Measurements from ENCODE around the gene PNMA1.
"Not testable (repeated sequence)": the region's sequence is repeated elsewhere in the genome, so short reads cannot be mapped to it uniquely, and the experiment has no call there.

Gene PNMA1

GRCh38 chr14:73709904-73710469 lies 4.2 kb downstream of the PNMA1 start:
- no peaks in the 10 kb centered on the region for H3K9me3 Mint-ChIP-seq
- H3K4me3 Mint-ChIP-seq, result peak overlapping the region; percentile 33
- DNase-seq (ENCODE audit: low spot score), result no peak
- H3K36me3 Mint-ChIP-seq (ENCODE audit: low read depth), result peaks cover 20% of the 10 kb centered on the region
- H3K27me3 Mint-ChIP-seq (ENCODE audit: low read depth), result no peaks in the 10 kb centered on the region
- peaks cover 27% of the 10 kb centered on the region for H3K4me1 Mint-ChIP-seq (ENCODE audit: low read depth)
- H3K27ac Mint-ChIP-seq, result peak overlapping the region; percentile 35

- H3K27ac Mint-ChIP-seq; DNase-seq (ENCODE audit: low spot score); H3K4me3 Mint-ChIP-seq; H3K9me3 Mint-ChIP-seq; H3K27me3 Mint-ChIP-seq (ENCODE audit: low read depth): not testable (repeated sequence)
- peaks cover 16% of the 10 kb centered on the region for H3K4me1 Mint-ChIP-seq (ENCODE audit: low read depth)
- peaks cover 12% of the 10 kb centered on the region for H3K36me3 Mint-ChIP-seq (ENCODE audit: low read depth)
These were observed 6.1 kb downstream of the PNMA1 start for GRCh38 chr14:73708076-73708475.

- H3K36me3 Mint-ChIP-seq (ENCODE audit: low read depth), result peaks cover 3% of the 10 kb centered on the region
- H3K4me1 Mint-ChIP-seq (ENCODE audit: low read depth), result peaks cover 25% of the 10 kb centered on the region
- H3K9me3 Mint-ChIP-seq, result no peaks in the 10 kb centered on the region
- H3K27ac Mint-ChIP-seq, result no peak overlapping the region
- no peak overlapping the region for H3K4me3 Mint-ChIP-seq
- no peak for DNase-seq (ENCODE audit: low spot score)
- H3K27me3 Mint-ChIP-seq (ENCODE audit: low read depth), result no peaks in the 10 kb centered on the region
These were observed 13.9 kb downstream of the PNMA1 start for GRCh38 chr14:73700325-73700724.

- Mint-ChIP-seq H3K4me1 (ENCODE audit: low read depth) (peaks cover 25% of the 10 kb centered on the region), H3K9me3 (no peaks in the 10 kb centered on the region), H3K4me3 (peak overlapping the region; percentile 35), H3K36me3 (ENCODE audit: low read depth) (peaks cover 3% of the 10 kb centered on the region), H3K27me3 (ENCODE audit: low read depth) (no peaks in the 10 kb centered on the region), H3K27ac (peak overlapping the region; percentile 62)
- DNase-seq (ENCODE audit: low spot score), result peak; percentile 12
These were observed 17.5 kb downstream of the PNMA1 start for GRCh38 chr14:73696466-73697400.

- H3K4me1 Mint-ChIP-seq (ENCODE audit: low read depth), result peaks cover 24% of the 10 kb centered on the region
- no peak for DNase-seq (ENCODE audit: low spot score)
- peak overlapping the region; percentile 35 for H3K4me3 Mint-ChIP-seq
- peaks cover 3% of the 10 kb centered on the region for H3K36me3 Mint-ChIP-seq (ENCODE audit: low read depth)
- H3K9me3 Mint-ChIP-seq, result no peaks in the 10 kb centered on the region
- H3K27me3 Mint-ChIP-seq (ENCODE audit: low read depth), result no peaks in the 10 kb centered on the region
- peak overlapping the region; percentile 56 for H3K27ac Mint-ChIP-seq
These were observed 18.2 kb downstream of the PNMA1 start for GRCh38 chr14:73695997-73696396.

- H3K4me1 Mint-ChIP-seq (ENCODE audit: low read depth), result peaks cover 17% of the 10 kb centered on the region
These were observed 19.1 kb downstream of the PNMA1 start for GRCh38 chr14:73695082-73695481.

GRCh38 chr14:73694083-73694482 lies 20.1 kb downstream of the PNMA1 start:
- H3K27me3 Mint-ChIP-seq (ENCODE audit: low read depth), result no peaks in the 10 kb centered on the region
- no peak overlapping the region for H3K4me3 Mint-ChIP-seq
- peaks cover 2% of the 10 kb centered on the region for H3K36me3 Mint-ChIP-seq (ENCODE audit: low read depth)
- H3K4me1 Mint-ChIP-seq (ENCODE audit: low read depth), result peaks cover 17% of the 10 kb centered on the region
- H3K9me3 Mint-ChIP-seq, result no peaks in the 10 kb centered on the region
- no peak overlapping the region for H3K27ac Mint-ChIP-seq
- no peak for DNase-seq (ENCODE audit: low spot score)

More at GRCh38 chr14:73695082-73695481, 19.1 kb downstream of the PNMA1 start:
- no peak overlapping the region for H3K4me3 Mint-ChIP-seq
- H3K27me3 Mint-ChIP-seq (ENCODE audit: low read depth), result no peaks in the 10 kb centered on the region
- no peaks in the 10 kb centered on the region for H3K9me3 Mint-ChIP-seq
- no peak overlapping the region for H3K27ac Mint-ChIP-seq
- H3K36me3 Mint-ChIP-seq (ENCODE audit: low read depth), result peaks cover 3% of the 10 kb centered on the region
- no peak for DNase-seq (ENCODE audit: low spot score)

- H3K36me3 Mint-ChIP-seq (ENCODE audit: low read depth), result no peaks in the 10 kb centered on the region
- DNase-seq (ENCODE audit: low spot score), result no peak
- H3K4me3 Mint-ChIP-seq, result no peak overlapping the region
- H3K4me1 Mint-ChIP-seq (ENCODE audit: low read depth), result no peaks in the 10 kb centered on the region
- no peaks in the 10 kb centered on the region for H3K9me3 Mint-ChIP-seq
- H3K27me3 Mint-ChIP-seq (ENCODE audit: low read depth), result no peaks in the 10 kb centered on the region
- no peak overlapping the region for H3K27ac Mint-ChIP-seq
These were observed 27.3 kb downstream of the PNMA1 start for GRCh38 chr14:73686901-73687300.

- no peak for DNase-seq (ENCODE audit: low spot score)
- H3K4me3 Mint-ChIP-seq, result no peak overlapping the region
- no peaks in the 10 kb centered on the region for H3K36me3 Mint-ChIP-seq (ENCODE audit: low read depth)
- H3K27me3 Mint-ChIP-seq (ENCODE audit: low read depth), result no peaks in the 10 kb centered on the region
- no peaks in the 10 kb centered on the region for H3K9me3 Mint-ChIP-seq
- no peak overlapping the region for H3K27ac Mint-ChIP-seq
- no peaks in the 10 kb centered on the region for H3K4me1 Mint-ChIP-seq (ENCODE audit: low read depth)
These were observed 28.9 kb downstream of the PNMA1 start for GRCh38 chr14:73685328-73685727.

- Mint-ChIP-seq H3K27me3 (ENCODE audit: low read depth) (no peaks in the 10 kb centered on the region), H3K9me3 (no peaks in the 10 kb centered on the region), H3K27ac (no peak overlapping the region), H3K4me1 (ENCODE audit: low read depth) (no peaks in the 10 kb centered on the region), H3K4me3 (no peak overlapping the region), H3K36me3 (ENCODE audit: low read depth) (no peaks in the 10 kb centered on the region)
- no peak for DNase-seq (ENCODE audit: low spot score)
These were observed 29.6 kb downstream of the PNMA1 start for GRCh38 chr14:73684627-73685026.

- DNase-seq (ENCODE audit: low spot score), result no peak
- Mint-ChIP-seq H3K27ac (no peak overlapping the region), H3K4me3 (no peak overlapping the region)
These were observed 33.4 kb downstream of the PNMA1 start for GRCh38 chr14:73680821-73681220.

GRCh38 chr14:73678698-73679097 lies 35.5 kb downstream of the PNMA1 start:
- no peaks in the 10 kb centered on the region for H3K4me1 Mint-ChIP-seq (ENCODE audit: low read depth)
- H3K9me3 Mint-ChIP-seq, result no peaks in the 10 kb centered on the region
- no peaks in the 10 kb centered on the region for H3K36me3 Mint-ChIP-seq (ENCODE audit: low read depth)
- H3K4me3 Mint-ChIP-seq, result no peak overlapping the region
- H3K27me3 Mint-ChIP-seq (ENCODE audit: low read depth), result no peaks in the 10 kb centered on the region
- DNase-seq (ENCODE audit: low spot score), result no peak
- H3K27ac Mint-ChIP-seq, result no peak overlapping the region

More at GRCh38 chr14:73680821-73681220, 33.4 kb downstream of the PNMA1 start:
- Mint-ChIP-seq H3K36me3 (ENCODE audit: low read depth) (no peaks in the 10 kb centered on the region), H3K27me3 (ENCODE audit: low read depth) (no peaks in the 10 kb centered on the region), H3K9me3 (no peaks in the 10 kb centered on the region), H3K4me1 (ENCODE audit: low read depth) (no peaks in the 10 kb centered on the region)

GRCh38 chr14:73674986-73675385 lies 39.2 kb downstream of the PNMA1 start:
- no peaks in the 10 kb centered on the region for H3K4me1 Mint-ChIP-seq (ENCODE audit: low read depth)
- no peak overlapping the region for H3K27ac Mint-ChIP-seq
- no peak overlapping the region for H3K4me3 Mint-ChIP-seq
- no peak for DNase-seq (ENCODE audit: low spot score)
- H3K9me3 Mint-ChIP-seq, result no peaks in the 10 kb centered on the region
- H3K36me3 Mint-ChIP-seq (ENCODE audit: low read depth), result no peaks in the 10 kb centered on the region
- H3K27me3 Mint-ChIP-seq (ENCODE audit: low read depth), result no peaks in the 10 kb centered on the region

- H3K27ac Mint-ChIP-seq, result no peak overlapping the region
- no peaks in the 10 kb centered on the region for H3K4me1 Mint-ChIP-seq (ENCODE audit: low read depth)
- H3K27me3 Mint-ChIP-seq (ENCODE audit: low read depth), result no peaks in the 10 kb centered on the region
- no peak overlapping the region for H3K4me3 Mint-ChIP-seq
- DNase-seq (ENCODE audit: low spot score), result no peak
- H3K9me3 Mint-ChIP-seq, result no peaks in the 10 kb centered on the region
- H3K36me3 Mint-ChIP-seq (ENCODE audit: low read depth), result no peaks in the 10 kb centered on the region
These were observed 46.3 kb downstream of the PNMA1 start for GRCh38 chr14:73667854-73668253.

All from T-helper 2 cell treated with Interferon-gamma antibody and Interleukin-4, amounts not matched to agents 5 μg/mL and 100 μg/mL, for 36 hours (primary cell).